GM21381 (cell line): ENCODE results near the gene NEDD4.
"Not testable (repeated sequence)": the region's sequence is repeated elsewhere in the genome, so short reads cannot be mapped to it uniquely, and the experiment has no call there.

ENCODE experiments used
- ATAC-seq: cut with Tn5 transposase; IDR thresholded peaks from one replicate; pipeline ENCODE4 v1.9.1; 2021; ENCODE audit warnings: mild to moderate bottlenecking, moderate library complexity; ENCODE audit not compliant: unreplicated experiment

Gene NEDD4

GRCh38 chr15:55789066-55789660 lies 204.2 kb downstream of the NEDD4 start:
- ATAC-seq = no peak

- ATAC-seq = no peak
Measured at GRCh38 chr15:55786341-55786740, 207.1 kb downstream of the NEDD4 start.

GRCh38 chr15:55785593-55785992 lies 207.8 kb downstream of the NEDD4 start:
- ATAC-seq = not testable (repeated sequence)

GRCh38 chr15:55784286-55784685 lies 209.1 kb downstream of the NEDD4 start:
- no peak for ATAC-seq

- ATAC-seq = no peak
Measured at GRCh38 chr15:55782901-55783300, 210.5 kb downstream of the NEDD4 start.

GRCh38 chr15:55780292-55780691 lies 213.1 kb downstream of the NEDD4 start:
- ATAC-seq = no peak

GRCh38 chr15:55778932-55779331 lies 214.5 kb downstream of the NEDD4 start:
- no peak for ATAC-seq
